ENCODE measurements around the gene C16orf96. TPM values are rescaled to one million over a fixed set of nuclear protein-coding genes. Genes with fewer than 3 reads are reported as not detected.
"Not testable (repeated sequence)": the region's sequence is repeated elsewhere in the genome, so short reads cannot be mapped to it uniquely, and the experiment has no call there.

C16orf96 gene
- total RNA-seq, 2 experiments from 2014 or later: 0.08 to 0.20 TPM

DNA sequence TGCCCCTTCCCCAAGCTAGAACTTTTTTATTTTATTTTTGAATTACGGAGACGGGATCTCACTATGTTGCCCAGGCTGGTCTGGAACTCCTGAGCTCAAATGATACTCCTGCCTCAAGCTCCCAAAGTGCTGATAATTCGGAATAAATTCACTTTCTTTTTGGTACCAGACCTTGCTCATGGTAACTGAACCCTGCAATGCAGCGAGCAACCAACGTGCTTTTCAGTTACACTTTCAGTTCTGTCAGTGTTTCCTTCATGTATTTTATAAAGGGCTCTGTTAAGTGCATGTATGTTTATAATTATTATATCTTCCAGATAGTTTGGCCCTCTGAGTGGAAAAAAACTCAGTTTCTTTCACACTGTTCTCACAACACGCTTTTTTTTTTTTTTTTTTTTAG is 13.9 kb downstream of the C16orf96 start:
- Mint-ChIP-seq H3K27ac (no peak overlapping the region), H3K27me3 (no peaks in the 10 kb centered on the region), H3K9me3 (no peaks in the 10 kb centered on the region), H3K4me3 (no peak overlapping the region), H3K4me1 (peaks cover 11% of the 10 kb centered on the region), H3K36me3 (no peaks in the 10 kb centered on the region)
- no peak for DNase-seq

DNA sequence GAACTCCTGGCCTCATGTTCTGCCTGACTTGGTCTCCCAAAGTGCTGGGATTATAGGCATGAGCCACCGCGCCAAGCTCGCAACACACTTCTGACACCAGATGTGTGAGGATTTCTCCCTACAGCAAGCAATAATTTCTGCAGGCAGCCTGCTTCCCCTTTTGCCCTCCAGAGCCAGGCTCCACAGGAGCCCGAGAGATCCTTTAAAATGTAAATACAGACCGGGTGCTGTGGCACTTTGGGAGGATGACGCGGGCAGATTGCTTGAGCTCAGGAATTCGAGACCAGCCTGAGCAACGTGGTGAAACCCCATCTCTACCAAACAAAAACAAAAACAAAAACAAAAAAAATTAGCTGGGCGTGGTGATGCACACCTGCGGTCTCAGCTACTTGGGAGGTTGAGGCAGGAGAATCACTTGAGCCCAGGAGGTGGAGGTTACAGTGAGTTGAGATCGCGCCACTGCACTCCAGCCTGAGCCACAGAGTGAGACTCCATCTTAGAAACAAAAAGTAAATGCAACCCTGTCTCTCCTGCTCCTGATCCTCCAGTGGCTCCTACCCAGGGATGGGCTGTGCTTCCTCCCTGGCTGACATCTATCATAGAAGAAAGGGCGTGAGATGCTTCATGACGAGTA is 14.7 kb downstream of the C16orf96 start:
- Mint-ChIP-seq H3K27me3 (no peaks in the 10 kb centered on the region), H3K4me1 (peaks cover 11% of the 10 kb centered on the region), H3K4me3 (no peak overlapping the region), H3K27ac (no peak overlapping the region), H3K9me3 (no peaks in the 10 kb centered on the region), H3K36me3 (no peaks in the 10 kb centered on the region)
- no peak for DNase-seq

DNA sequence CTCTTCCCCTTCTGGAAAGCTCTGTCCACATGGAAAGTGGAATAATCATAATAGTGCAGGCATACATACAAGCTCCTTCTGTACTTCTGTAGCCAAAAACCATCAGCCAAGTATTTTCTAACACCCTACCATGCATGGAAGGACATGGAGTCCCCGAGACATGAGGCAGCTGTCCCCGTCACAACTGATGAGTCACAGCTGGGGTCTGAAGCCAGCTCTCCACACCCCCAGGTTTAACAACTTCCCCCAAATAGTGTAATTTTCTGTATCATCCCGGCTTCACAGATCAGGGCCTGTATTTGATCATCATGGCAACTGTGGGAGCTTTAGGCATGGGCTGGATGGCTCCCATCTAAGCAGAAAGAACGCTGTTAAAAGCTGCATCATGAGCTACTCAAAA is 16.6 kb downstream of the C16orf96 start:
- Mint-ChIP-seq H3K9me3 (no peaks in the 10 kb centered on the region), H3K36me3 (no peaks in the 10 kb centered on the region), H3K4me3 (no peak overlapping the region), H3K27ac (no peak overlapping the region), H3K4me1 (peaks cover 3% of the 10 kb centered on the region), H3K27me3 (no peaks in the 10 kb centered on the region)
- DNase-seq: no peak

DNA sequence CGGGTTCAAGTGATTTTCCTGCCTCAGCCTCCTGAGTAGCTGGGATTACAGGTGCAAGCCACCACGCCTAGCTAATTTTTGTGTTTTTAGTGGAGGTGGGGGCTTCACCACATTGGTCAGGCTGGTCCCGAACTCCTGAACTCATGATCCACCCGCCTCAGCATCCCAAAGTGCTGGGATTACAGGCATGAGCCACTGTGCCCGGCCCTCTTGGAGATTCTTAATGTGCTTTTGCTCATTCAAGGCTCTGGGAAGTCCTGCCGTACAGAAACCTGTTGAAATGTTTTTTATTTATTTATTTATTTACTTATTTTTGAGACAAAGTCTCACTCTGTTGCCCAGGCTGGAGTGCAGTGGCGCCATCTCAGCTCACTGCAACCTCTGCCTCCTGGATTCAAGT is 17.8 kb downstream of the C16orf96 start:
- not testable (repeated sequence) for H3K27me3 Mint-ChIP-seq, H3K36me3 Mint-ChIP-seq, H3K9me3 Mint-ChIP-seq, DNase-seq, H3K27ac Mint-ChIP-seq, H3K4me3 Mint-ChIP-seq, H3K4me1 Mint-ChIP-seq

DNA sequence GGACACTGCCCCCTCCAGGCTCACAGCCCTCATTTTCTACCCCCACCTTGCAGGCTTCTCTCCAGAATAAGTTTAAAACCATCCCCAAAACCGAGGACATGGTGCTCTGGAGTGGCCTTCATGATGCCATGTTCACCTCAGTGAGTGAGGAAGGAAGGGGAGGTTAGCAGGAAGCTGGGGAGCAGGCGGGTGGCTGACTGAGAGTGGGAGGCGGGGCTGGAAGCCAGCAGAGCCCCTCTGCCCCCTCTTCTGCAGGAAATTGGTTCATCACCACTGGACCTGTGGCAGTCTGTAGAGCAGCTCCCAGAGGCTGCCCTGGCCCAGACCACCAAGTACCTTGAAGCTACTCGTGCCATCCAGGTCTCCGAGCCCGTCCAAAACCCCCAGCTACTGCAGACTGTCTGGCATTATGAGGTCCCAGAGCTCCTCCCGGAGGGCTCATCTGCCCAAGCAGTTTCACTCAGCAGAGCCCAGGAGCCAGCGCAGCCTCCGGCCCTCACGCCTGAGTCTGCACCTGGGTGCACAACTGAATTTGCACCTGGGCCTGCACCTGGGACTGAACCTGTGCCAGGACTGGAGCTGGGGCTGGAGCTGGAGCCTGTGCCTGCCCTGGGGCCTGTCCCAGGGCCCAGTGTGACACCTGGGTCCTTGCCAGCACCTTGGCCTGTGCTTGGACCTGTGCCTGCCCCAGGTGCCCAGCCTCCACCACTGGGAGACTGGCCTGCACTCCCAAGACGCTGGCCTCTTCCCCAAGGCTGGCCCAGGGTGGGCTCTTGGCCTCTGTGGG is 19.0 kb downstream of the C16orf96 start:
- H3K4me1 Mint-ChIP-seq: peaks cover 3% of the 10 kb centered on the region
- no peaks in the 10 kb centered on the region for H3K36me3 Mint-ChIP-seq
- H3K27me3 Mint-ChIP-seq: no peaks in the 10 kb centered on the region
- no peak overlapping the region for H3K27ac Mint-ChIP-seq
- H3K9me3 Mint-ChIP-seq: no peaks in the 10 kb centered on the region
- DNase-seq: no peak
- H3K4me3 Mint-ChIP-seq: no peak overlapping the region

DNA sequence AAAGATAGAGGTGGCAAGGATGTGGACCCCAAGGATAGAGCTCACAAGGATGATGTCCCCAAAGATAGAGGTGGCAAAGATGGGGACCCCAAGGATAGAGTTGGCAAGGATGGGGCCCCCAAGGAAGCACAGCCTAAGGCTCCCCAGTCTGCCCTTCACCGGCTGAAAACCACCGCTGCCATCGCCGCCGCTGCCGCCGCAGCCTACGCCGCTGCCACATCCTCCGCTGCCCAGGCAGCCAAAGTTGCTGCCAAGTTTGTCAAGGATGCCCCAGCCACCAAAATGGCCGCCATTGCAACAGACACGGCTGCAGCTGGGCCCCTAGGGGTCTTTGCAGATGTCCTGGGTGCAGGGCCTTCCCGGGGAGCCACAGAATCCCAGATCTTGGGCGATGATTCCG is 19.9 kb downstream of the C16orf96 start:
- Mint-ChIP-seq H3K4me3 (no peak overlapping the region), H3K27me3 (no peaks in the 10 kb centered on the region), H3K9me3 (no peaks in the 10 kb centered on the region), H3K4me1 (peaks cover 3% of the 10 kb centered on the region), H3K36me3 (no peaks in the 10 kb centered on the region), H3K27ac (no peak overlapping the region)
- no peak for DNase-seq

DNA sequence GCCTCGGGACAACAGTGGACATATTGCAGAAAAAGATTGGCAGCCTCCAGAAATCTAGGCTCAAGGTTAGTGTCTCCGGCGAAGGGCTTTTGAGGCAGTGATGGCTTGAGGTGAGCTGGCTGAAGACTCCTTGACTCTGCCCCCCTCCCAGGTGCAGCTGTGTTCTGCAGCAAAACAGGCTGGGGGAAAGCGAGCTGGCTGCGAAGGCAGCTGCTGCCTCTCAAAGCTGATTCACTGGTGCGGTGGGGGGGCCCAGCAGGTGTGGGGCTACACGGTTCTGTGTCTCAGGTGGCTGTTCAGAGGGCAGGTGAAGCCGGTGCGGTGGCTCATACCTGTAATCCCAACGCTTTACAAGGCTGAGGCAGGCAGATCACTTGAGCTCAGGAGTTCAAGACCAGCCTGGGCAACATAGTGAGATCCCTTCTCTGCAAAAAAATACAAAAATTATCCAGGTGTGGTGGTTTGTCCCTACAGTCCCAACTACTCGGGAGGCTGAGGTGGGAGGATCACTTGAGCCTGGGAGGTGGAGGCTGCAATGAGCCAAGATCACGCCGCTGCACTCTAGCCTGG is 22.9 kb downstream of the C16orf96 start:
- Mint-ChIP-seq H3K4me1 (peaks cover 3% of the 10 kb centered on the region), H3K27ac (no peak overlapping the region), H3K27me3 (no peaks in the 10 kb centered on the region)

DNA sequence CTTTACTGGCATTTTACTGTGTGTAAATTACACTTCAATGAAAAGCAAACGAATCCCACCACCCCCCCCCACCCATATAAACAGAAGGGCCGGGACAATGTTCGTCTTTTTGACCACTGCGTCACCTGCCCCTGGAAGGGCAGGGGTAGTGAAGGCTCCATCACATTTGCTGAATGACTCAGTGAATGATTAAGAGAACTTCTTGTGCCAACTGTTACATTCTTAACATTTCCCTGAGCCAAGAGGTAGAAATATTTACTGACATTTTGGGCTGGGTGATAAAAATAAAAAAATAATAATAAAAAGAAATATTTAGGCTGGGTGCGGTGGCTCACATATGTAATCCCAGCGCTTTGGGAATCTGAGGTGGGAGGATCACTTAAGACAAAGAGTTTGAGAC is 24.1 kb downstream of the C16orf96 start:
- Mint-ChIP-seq H3K27me3 (no peaks in the 10 kb centered on the region), H3K9me3 (no peaks in the 10 kb centered on the region), H3K36me3 (no peaks in the 10 kb centered on the region), H3K4me3 (no peak overlapping the region), H3K27ac (no peak overlapping the region), H3K4me1 (no peaks in the 10 kb centered on the region)
- no peak for DNase-seq

More for the DNA sequence above, 22.9 kb downstream of the C16orf96 start:
- Mint-ChIP-seq H3K36me3 (no peaks in the 10 kb centered on the region), H3K9me3 (no peaks in the 10 kb centered on the region), H3K4me3 (no peak overlapping the region)
- no peak for DNase-seq

DNA sequence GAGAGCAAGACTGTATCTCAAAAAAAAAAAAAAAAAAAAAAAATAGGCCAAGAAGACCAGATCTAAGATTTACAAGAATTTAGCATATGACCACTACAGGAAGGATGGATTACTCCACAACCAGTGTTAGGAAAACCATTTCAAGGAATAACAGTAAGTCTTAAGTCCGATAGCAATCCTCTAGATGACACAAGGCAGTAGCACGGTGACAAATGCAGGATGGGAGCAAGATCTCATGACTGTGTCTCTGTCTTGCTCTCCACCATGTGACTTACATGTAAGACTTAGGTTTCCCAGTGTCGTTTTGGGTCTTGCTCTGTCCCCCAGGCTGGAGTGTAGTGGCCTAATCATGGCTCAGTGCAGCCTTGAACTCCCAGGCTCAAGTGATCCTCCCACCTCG is 27.8 kb downstream of the C16orf96 start:
- no peak for DNase-seq
- Mint-ChIP-seq H3K27me3 (peaks cover 5% of the 10 kb centered on the region), H3K36me3 (no peaks in the 10 kb centered on the region), H3K4me3 (no peak overlapping the region), H3K27ac (no peak overlapping the region), H3K4me1 (peaks cover 4% of the 10 kb centered on the region), H3K9me3 (peaks cover 3% of the 10 kb centered on the region)

DNA sequence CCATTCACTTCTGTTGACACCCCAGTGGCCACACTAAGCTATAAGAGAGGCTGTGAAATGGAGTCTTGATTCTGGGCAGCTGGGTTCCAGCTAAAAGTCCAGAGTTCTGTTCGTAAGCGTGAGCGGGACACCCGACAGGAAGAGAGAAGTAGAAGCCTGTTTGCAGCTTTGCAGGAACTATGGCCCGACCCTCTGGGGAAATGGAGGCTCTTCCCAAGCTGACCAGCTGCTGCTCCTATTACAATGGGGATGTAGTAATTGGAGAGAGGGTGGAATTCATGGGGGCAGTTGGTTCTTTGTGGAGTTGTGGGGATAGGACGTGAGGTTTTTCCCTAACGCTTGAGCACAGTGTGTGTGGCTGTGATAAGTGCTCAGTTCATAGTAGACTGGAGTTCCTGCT is 30.2 kb downstream of the C16orf96 start:
- peaks cover 5% of the 10 kb centered on the region for H3K27me3 Mint-ChIP-seq
- H3K9me3 Mint-ChIP-seq: peaks cover 3% of the 10 kb centered on the region
- no peak overlapping the region for H3K27ac Mint-ChIP-seq
- no peak overlapping the region for H3K4me3 Mint-ChIP-seq
- peaks cover 4% of the 10 kb centered on the region for H3K4me1 Mint-ChIP-seq
- no peak for DNase-seq
- H3K36me3 Mint-ChIP-seq: no peaks in the 10 kb centered on the region

DNA sequence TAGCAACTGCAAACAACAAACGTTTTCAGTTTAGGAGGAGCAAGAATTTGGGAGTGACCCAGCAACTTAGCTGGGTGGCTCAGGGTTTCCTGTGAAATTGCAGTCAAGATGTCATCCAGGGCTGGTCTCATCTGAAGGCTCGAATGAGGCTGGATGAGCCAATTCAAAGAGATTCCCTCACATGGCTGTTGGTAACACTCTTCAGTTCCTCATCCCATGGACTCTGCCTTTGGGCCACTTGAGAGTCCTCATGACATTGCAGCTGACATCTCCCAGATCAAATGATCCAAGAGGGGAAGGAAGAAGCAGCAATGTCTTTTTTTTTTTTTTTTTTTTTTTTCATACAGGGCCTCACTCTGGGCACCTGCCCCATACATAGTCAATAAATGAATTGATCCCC is 32.2 kb downstream of the C16orf96 start:
- Mint-ChIP-seq H3K27ac (no peak overlapping the region), H3K4me1 (peaks cover 4% of the 10 kb centered on the region), H3K27me3 (peaks cover 5% of the 10 kb centered on the region), H3K4me3 (no peak overlapping the region), H3K9me3 (peaks cover 3% of the 10 kb centered on the region), H3K36me3 (no peaks in the 10 kb centered on the region)
- no peak for DNase-seq

DNA sequence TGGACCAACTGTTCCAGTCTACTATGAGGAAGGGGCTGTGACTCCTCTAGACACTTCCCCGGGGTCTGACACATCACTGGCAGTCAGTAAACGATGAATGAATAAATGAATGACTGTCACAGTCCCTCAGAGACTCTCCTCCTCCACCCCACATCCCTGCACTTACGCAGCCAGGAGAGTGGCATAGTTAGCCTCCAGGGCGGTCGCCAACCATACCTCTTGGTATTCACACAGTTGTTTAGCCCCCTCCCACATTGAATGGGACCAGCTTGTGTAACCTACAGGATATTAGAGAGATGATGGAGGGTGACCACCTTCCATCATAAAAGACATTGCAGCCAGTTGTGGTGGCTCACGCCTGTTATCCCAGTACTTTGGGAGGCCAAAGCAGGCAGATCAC is 32.8 kb downstream of the C16orf96 start:
- Mint-ChIP-seq H3K4me3 (no peak overlapping the region), H3K27me3 (peaks cover 5% of the 10 kb centered on the region), H3K27ac (no peak overlapping the region), H3K4me1 (peaks cover 4% of the 10 kb centered on the region), H3K9me3 (peaks cover 3% of the 10 kb centered on the region), H3K36me3 (no peaks in the 10 kb centered on the region)
- DNase-seq: no peak

DNA sequence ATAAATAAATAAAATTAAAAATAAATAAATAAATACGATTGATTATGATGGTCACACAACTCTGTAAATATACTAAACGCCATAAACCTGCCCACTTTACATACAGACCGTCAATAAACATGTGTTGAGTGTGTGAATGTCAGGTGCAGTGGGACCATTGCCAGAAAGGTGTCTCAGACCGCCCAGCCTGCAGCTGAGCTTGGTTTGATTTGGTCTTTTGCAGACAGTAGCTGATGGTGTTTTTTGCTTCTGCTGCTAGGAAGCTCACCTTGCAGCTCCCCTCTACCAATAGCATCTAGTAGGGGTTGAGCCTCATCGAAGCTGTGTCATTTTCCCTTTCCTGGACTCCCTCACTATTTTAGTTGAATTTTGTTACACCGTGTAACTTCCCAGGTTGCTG is 35.1 kb downstream of the C16orf96 start:
- no peaks in the 10 kb centered on the region for H3K4me1 Mint-ChIP-seq

DNA sequence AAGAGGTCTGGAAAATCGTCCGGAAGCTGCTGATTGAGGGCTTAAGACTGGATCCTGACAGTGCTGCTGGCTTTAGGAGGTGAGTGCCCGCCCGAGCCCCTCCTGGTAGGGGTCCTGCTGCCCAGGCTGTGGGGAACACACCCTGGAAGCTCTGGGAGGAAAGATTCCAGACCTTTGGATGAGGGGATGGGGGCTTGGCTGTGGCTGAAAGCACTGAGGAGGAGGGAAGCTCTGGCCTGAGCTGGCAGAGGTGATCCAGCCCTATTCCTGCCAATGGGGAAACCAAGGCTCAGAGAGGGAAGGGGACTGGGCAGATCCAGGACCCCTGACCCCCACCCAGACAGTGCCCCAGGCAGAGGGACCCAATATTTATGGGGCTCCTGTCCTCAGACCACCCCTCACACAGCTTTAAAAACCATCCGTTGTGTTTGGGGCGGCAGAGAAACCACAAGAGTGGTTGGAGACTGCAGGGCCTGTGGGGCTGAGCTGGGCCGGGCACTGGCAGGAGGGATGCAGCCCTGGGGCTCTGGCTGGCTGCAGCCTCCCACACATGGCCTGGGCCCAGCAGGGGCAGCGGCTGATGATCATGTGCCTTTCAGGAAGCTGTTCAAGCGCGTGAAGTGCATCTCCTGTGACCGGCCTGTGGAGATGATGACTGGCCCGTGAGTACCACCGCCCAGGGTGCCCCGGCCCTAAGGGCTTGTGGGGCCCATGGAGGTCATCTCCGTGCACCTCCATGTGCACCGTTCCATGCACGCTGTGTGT is 35.7 kb downstream of the C16orf96 start:
- Mint-ChIP-seq H3K36me3 (no peaks in the 10 kb centered on the region), H3K9me3 (peaks cover 3% of the 10 kb centered on the region), H3K27me3 (no peaks in the 10 kb centered on the region), H3K27ac (no peak overlapping the region), H3K4me3 (no peak overlapping the region), H3K4me1 (no peaks in the 10 kb centered on the region)
- DNase-seq: no peak

More for the DNA sequence above, 35.1 kb downstream of the C16orf96 start:
- no peaks in the 10 kb centered on the region for H3K27me3 Mint-ChIP-seq
- H3K4me3 Mint-ChIP-seq: no peak overlapping the region
- no peak overlapping the region for H3K27ac Mint-ChIP-seq
- DNase-seq: no peak
- no peaks in the 10 kb centered on the region for H3K36me3 Mint-ChIP-seq
- peaks cover 3% of the 10 kb centered on the region for H3K9me3 Mint-ChIP-seq

DNA sequence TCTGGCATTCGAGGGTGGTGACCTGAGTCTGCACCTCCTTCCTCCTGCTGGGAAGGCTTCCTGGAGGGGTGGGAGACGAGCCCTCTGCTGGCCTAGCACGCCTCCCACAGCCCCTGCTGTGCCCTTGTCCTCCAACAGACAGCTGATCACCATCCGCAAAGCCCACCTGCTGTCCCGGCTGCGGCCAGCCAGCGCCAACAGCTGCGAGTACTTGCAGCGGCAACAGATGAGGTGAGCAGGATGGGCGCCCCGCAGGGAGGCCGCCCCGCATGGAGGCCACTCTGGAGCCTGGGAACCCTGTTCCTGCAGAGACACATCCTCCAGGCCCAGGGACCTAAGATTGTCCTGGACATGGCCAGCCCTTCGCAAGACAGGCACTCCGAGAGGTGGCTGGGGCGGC is 36.9 kb downstream of the C16orf96 start:
- no peak overlapping the region for H3K4me3 Mint-ChIP-seq
- H3K9me3 Mint-ChIP-seq: peaks cover 3% of the 10 kb centered on the region
- no peaks in the 10 kb centered on the region for H3K27me3 Mint-ChIP-seq
- no peak for DNase-seq
- H3K27ac Mint-ChIP-seq: no peak overlapping the region
- no peaks in the 10 kb centered on the region for H3K4me1 Mint-ChIP-seq
- no peaks in the 10 kb centered on the region for H3K36me3 Mint-ChIP-seq
